Keratinocyte (primary cell): Measurements from ENCODE around the gene ATG2B. TPM values are rescaled to one million over a fixed set of nuclear protein-coding genes. Genes with fewer than 3 reads are reported as not detected.

Experiments used
- DNase-seq: peaks from one replicate; pipeline ENCODE4 v3.0.0-alpha.2; 2011; ENCODE audit warnings: low read depth, missing footprints, low spot score
- FAIRE-seq: peaks from 2 replicates; lab custom pipeline; 2011; peaks lifted over from hg19 to GRCh38; lab: Jason Lieb, UNC
- H2AFZ ChIP-seq: 2 replicates; pipeline ENCODE4 v1.6.0; 2012; ENCODE audit warnings: low read length, control low read depth, inconsistent platforms; ENCODE audit not compliant: control insufficient read depth
- H3K27ac ChIP-seq: 2 replicates; pipeline ENCODE4 v1.5.1; 2011; ENCODE audit warnings: low read length; ENCODE audit not compliant: control insufficient read depth, insufficient read depth
- H3K27me3 ChIP-seq: 3 replicates; pipeline ENCODE4 v1.6.0; 2011; ENCODE audit warnings: low read length; ENCODE audit not compliant: control insufficient read depth, insufficient read depth; ENCODE audit errors: extremely low read depth
- H3K36me3 ChIP-seq, 2 experiments: 2 replicates in 1 of 2; 3 replicates in 1 of 2; pipeline ENCODE4 v1.5.1; 2011; ENCODE audit warnings: low read length in 2 of 2, mild to moderate bottlenecking in 1 of 2; ENCODE audit not compliant: control insufficient read depth in 2 of 2, insufficient read depth in 2 of 2; ENCODE audit errors: extremely low read depth in 1 of 2
- H3K4me1 ChIP-seq: 3 replicates; pipeline ENCODE4 v1.5.1; 2011; ENCODE audit warnings: low read length; ENCODE audit not compliant: control insufficient read depth, insufficient read depth; ENCODE audit errors: extremely low read depth
- H3K4me2 ChIP-seq: 3 replicates; pipeline ENCODE4 v1.6.0; 2011; ENCODE audit warnings: low read depth, low read length; ENCODE audit not compliant: control insufficient read depth, insufficient read depth; ENCODE audit errors: extremely low read depth
- H3K4me3 ChIP-seq, 3 experiments: fragments of 200-600 bp in 1 of 3; sonication (generic) in 1 of 3; 2 replicates in 2 of 3; 3 replicates in 1 of 3; pipeline ENCODE4 v1.5.1; 2011 to 2016; ENCODE audit warnings: low read length in 3 of 3, mild to moderate bottlenecking in 3 of 3, control low read depth in 2 of 3, inconsistent platforms in 1 of 3, low read depth in 1 of 3, mixed read lengths in 1 of 3, mixed run types in 1 of 3, moderate library complexity in 1 of 3; ENCODE audit not compliant: control insufficient read depth in 2 of 3, insufficient read depth in 2 of 3; ENCODE audit errors: extremely low read depth in 1 of 3
- H3K79me2 ChIP-seq: 2 replicates; pipeline ENCODE4 v1.6.0; 2012; ENCODE audit warnings: low read length; ENCODE audit not compliant: control insufficient read depth, insufficient read depth
- H3K9ac ChIP-seq: 3 replicates; pipeline ENCODE4 v1.6.0; 2011; ENCODE audit warnings: low read length; ENCODE audit not compliant: control insufficient read depth, insufficient read depth; ENCODE audit errors: extremely low read depth
- H3K9me1 ChIP-seq: 3 replicates; pipeline ENCODE4 v1.6.0; 2011; ENCODE audit warnings: low read length; ENCODE audit not compliant: control insufficient read depth, insufficient read depth; ENCODE audit errors: extremely low read depth
- H3K9me3 ChIP-seq: 2 replicates; pipeline ENCODE4 v1.5.1; 2012; ENCODE audit warnings: low read depth, low read length; ENCODE audit not compliant: control insufficient read depth
- H4K20me1 ChIP-seq: 3 replicates; pipeline ENCODE4 v1.6.0; 2011; ENCODE audit warnings: low read length; ENCODE audit not compliant: control insufficient read depth, insufficient read depth; ENCODE audit errors: extremely low read depth
- EZH2 ChIP-seq: IDR thresholded peaks from one replicate; pipeline ENCODE4 v1.6.1; 2012; ENCODE audit warnings: inconsistent platforms, mild to moderate bottlenecking, low read length, moderate library complexity
- dilution Hi-C: fragments of 300-500 bp; cut with MboI; formaldehyde crosslinking; loops from one replicate; pipeline ENCODE4 v1.7.0; 2020; ENCODE audit warnings: low sequenced_read_pairs; ENCODE audit not compliant: extremely low pct_ligation_motif_present
- polyA plus RNA-seq, 5 experiments: library from polyadenylated mRNA; depleted of rRNA in 3 of 5; stranded (reverse) in 3 of 5; stranded (forward) in 1 of 5; unstranded in 1 of 5; fragments of >200 nt; gene quantifications; 1 replicate in 1 of 5; 2 replicates in 3 of 5; 3 replicates in 1 of 5; pipeline versions ENCODE4 v1.2.1 to v1.2.3, GENCODE V29; 2011 to 2012; ENCODE audit warnings: missing spikeins in 2 of 5, low read depth in 1 of 5, low replicate concordance in 1 of 5
- TF ChIP-seq, protein P1 (sequence below), 3 experiments: IDR thresholded peaks in 1 of 3; conservative IDR thresholded peaks in 1 of 3; optimal IDR thresholded peaks in 1 of 3; 2 replicates in 2 of 3; 3 replicates in 1 of 3; pipeline versions ENCODE3 to v1.5.1; 2011; ENCODE audit warnings: low read length in 3 of 3, mild to moderate bottlenecking in 3 of 3, moderate library complexity in 2 of 3, control low read depth in 1 of 3, inconsistent platforms in 1 of 3; ENCODE audit not compliant: insufficient read depth in 2 of 3; ENCODE audit errors: extremely low read depth in 1 of 3

Gene ATG2B
- polyA plus RNA-seq, 1 donor (not counting 4 experiments of a cell fraction or from before 2014, with no cell fraction given): 11.4 TPM

DNA sequence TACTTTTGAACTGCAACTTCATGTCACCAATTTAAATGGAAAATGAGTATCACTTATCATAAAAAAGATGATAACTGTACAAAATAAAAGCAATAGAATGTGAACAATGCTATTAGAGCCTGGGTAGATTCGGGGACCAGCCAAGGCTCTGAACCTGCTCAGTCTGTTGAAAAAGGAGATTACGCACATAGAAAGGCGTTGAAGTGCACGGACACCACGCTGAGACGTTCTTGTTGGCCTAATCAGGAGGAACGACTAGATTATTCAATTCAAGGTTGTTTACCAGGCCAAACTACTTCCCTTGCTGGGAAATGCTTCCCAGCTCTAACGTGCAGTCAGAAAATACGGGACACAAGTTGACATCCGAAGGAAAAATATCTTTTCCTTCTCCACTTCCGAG is 130.6 kb downstream of the ATG2B start:
- Histone ChIP-seq H3K27ac (no peak overlapping the region), H3K79me2 (peaks cover under 1% of the 10 kb centered on the region), H3K4me1 (no peaks in the 10 kb centered on the region), H3K36me3 (peaks cover 5 to 17% of the 10 kb centered on the region in 2 experiments), H3K9me3 (no peaks in the 10 kb centered on the region), H3K9ac (no peak overlapping the region), H3K4me3 (no peak overlapping the region), H3K27me3 (no peaks in the 10 kb centered on the region), H3K4me2 (no peak overlapping the region), H4K20me1 (no peaks in the 10 kb centered on the region), H2AFZ (no peak overlapping the region), H3K9me1 (no peaks in the 10 kb centered on the region)
- dilution Hi-C loops: no loop called here
- FAIRE-seq: no peak
- DNase-seq: no peak
- TF ChIP-seq, protein P1, sequence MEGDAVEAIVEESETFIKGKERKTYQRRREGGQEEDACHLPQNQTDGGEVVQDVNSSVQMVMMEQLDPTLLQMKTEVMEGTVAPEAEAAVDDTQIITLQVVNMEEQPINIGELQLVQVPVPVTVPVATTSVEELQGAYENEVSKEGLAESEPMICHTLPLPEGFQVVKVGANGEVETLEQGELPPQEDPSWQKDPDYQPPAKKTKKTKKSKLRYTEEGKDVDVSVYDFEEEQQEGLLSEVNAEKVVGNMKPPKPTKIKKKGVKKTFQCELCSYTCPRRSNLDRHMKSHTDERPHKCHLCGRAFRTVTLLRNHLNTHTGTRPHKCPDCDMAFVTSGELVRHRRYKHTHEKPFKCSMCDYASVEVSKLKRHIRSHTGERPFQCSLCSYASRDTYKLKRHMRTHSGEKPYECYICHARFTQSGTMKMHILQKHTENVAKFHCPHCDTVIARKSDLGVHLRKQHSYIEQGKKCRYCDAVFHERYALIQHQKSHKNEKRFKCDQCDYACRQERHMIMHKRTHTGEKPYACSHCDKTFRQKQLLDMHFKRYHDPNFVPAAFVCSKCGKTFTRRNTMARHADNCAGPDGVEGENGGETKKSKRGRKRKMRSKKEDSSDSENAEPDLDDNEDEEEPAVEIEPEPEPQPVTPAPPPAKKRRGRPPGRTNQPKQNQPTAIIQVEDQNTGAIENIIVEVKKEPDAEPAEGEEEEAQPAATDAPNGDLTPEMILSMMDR (optimal IDR thresholded peaks at IDR 0.05 in 1 of 3, IDR thresholded peaks at IDR 0.05 in 1 of 3, conservative IDR thresholded peaks at IDR 0.05 in 1 of 3; ENCODE audit: extremely low read depth in 1 of 3, insufficient read depth in 2 of 3, low read length in 3 of 3): no peak
- no peak for TF ChIP-seq EZH2

DNA sequence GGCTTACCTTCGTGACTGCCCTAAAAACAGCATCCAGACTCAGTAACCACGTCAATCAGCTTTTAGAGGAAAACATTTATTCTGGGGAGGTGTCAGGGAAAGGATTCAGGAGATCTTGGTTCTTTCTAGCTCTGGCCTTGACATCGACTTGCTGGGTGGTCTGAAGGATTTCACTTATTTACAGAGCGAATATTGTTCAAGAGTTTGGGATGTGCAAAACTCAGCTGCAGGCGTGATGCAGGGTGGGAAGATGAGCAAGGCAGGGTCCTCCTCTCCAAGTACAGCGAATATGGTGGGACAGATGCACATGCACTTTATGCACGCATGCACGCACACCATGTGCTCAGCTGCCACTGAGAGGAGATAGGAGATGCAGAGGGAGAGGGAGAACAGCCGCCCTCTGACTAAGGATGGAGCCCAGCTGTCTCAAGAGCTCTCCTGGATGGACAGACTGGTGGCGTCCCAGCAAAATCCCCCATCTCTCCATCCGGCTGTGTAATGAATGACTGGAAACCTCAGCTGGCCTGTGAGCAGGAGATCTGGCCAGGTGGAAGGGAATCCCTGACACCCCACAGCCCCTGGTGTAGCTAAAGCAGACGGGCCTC is 131.5 kb downstream of the ATG2B start:
- FAIRE-seq (no peak), DNase-seq (no peak)
- H3K9me3 ChIP-seq: no peaks in the 10 kb centered on the region
- no peak overlapping the region for H3K4me2 ChIP-seq
- no peak overlapping the region for H3K27ac ChIP-seq
- H3K79me2 ChIP-seq: peaks cover 2% of the 10 kb centered on the region
- no peak overlapping the region for H3K9ac ChIP-seq
- TF ChIP-seq, protein P1 (optimal IDR thresholded peaks at IDR 0.05 in 1 of 3, IDR thresholded peaks at IDR 0.05 in 1 of 3, conservative IDR thresholded peaks at IDR 0.05 in 1 of 3; ENCODE audit: extremely low read depth in 1 of 3, insufficient read depth in 2 of 3, low read length in 3 of 3): no peak
- TF ChIP-seq EZH2: no peak
- no peaks in the 10 kb centered on the region for H3K9me1 ChIP-seq
- H4K20me1 ChIP-seq: no peaks in the 10 kb centered on the region
- peaks cover 3 to 9% of the 10 kb centered on the region in 2 experiments for H3K36me3 ChIP-seq
- no peak overlapping the region for H2AFZ ChIP-seq
- no peaks in the 10 kb centered on the region for H3K27me3 ChIP-seq
- peaks cover 4% of the 10 kb centered on the region for H3K4me1 ChIP-seq
- dilution Hi-C loops: no loop called here
- no peak overlapping the region for H3K4me3 ChIP-seq
